ENCODE results near the gene UPF2.

UPF2 gene

GRCh38 chr10:11934262-11934661 lies 108.3 kb downstream of the UPF2 start:
- H3K4me3 ChIP-seq (ENCODE audit: insufficient read depth, low read depth, low read length): no peak overlapping the region
- H3K27ac ChIP-seq (ENCODE audit: insufficient read depth, low read depth, low read length, poor library complexity, severe bottlenecking): no peak overlapping the region
- H3K9me3 ChIP-seq (ENCODE audit: control insufficient read depth, low read length): no peaks in the 10 kb centered on the region
- peaks cover 8% of the 10 kb centered on the region for H3K4me1 ChIP-seq (ENCODE audit: control insufficient read depth, insufficient read depth, low read length)
- WGBS, 2 experiments: 73 to 77% methylated on average over 7 of the region's 7 CpGs
- H3K27me3 ChIP-seq (ENCODE audit: control insufficient read depth, insufficient read depth, low read length, poor library complexity, severe bottlenecking): no peaks in the 10 kb centered on the region
- H3K36me3 ChIP-seq (ENCODE audit: control insufficient read depth, insufficient read depth, low read length): peaks cover 11% of the 10 kb centered on the region

- Histone ChIP-seq H3K4me1 (ENCODE audit: control insufficient read depth, insufficient read depth, low read length) (peaks cover 8% of the 10 kb centered on the region), H3K36me3 (ENCODE audit: control insufficient read depth, insufficient read depth, low read length) (peaks cover 11% of the 10 kb centered on the region), H3K27ac (ENCODE audit: insufficient read depth, low read depth, low read length, poor library complexity, severe bottlenecking) (no peak overlapping the region), H3K27me3 (ENCODE audit: control insufficient read depth, insufficient read depth, low read length, poor library complexity, severe bottlenecking) (no peaks in the 10 kb centered on the region), H3K9me3 (ENCODE audit: control insufficient read depth, low read length) (no peaks in the 10 kb centered on the region), H3K4me3 (ENCODE audit: insufficient read depth, low read depth, low read length) (no peak overlapping the region)
- 80% methylated on average over 2 of the region's 3 CpGs for WGBS, 2 experiments
Measured at GRCh38 chr10:11933577-11934223, 108.9 kb downstream of the UPF2 start.

GRCh38 chr10:11931038-11931437 lies 111.6 kb downstream of the UPF2 start:
- no peaks in the 10 kb centered on the region for H3K27me3 ChIP-seq (ENCODE audit: control insufficient read depth, insufficient read depth, low read length, poor library complexity, severe bottlenecking)
- H3K9me3 ChIP-seq (ENCODE audit: control insufficient read depth, low read length): no peaks in the 10 kb centered on the region
- H3K27ac ChIP-seq (ENCODE audit: insufficient read depth, low read depth, low read length, poor library complexity, severe bottlenecking): no peak overlapping the region
- 88 to 97% methylated on average over 3 to 4 of the region's 4 CpGs for WGBS, 2 experiments
- no peak overlapping the region for H3K4me3 ChIP-seq (ENCODE audit: insufficient read depth, low read depth, low read length)
- H3K4me1 ChIP-seq (ENCODE audit: control insufficient read depth, insufficient read depth, low read length): no peaks in the 10 kb centered on the region
- H3K36me3 ChIP-seq (ENCODE audit: control insufficient read depth, insufficient read depth, low read length): peaks cover 18% of the 10 kb centered on the region

GRCh38 chr10:11930312-11930978 lies 112.2 kb downstream of the UPF2 start:
- 94 to 96% methylated on average over 8 of the region's 8 CpGs for WGBS, 2 experiments
- no peaks in the 10 kb centered on the region for H3K27me3 ChIP-seq (ENCODE audit: control insufficient read depth, insufficient read depth, low read length, poor library complexity, severe bottlenecking)
- H3K9me3 ChIP-seq (ENCODE audit: control insufficient read depth, low read length): no peaks in the 10 kb centered on the region
- peaks cover 18% of the 10 kb centered on the region for H3K36me3 ChIP-seq (ENCODE audit: control insufficient read depth, insufficient read depth, low read length)
- H3K4me3 ChIP-seq (ENCODE audit: insufficient read depth, low read depth, low read length): no peak overlapping the region
- no peaks in the 10 kb centered on the region for H3K4me1 ChIP-seq (ENCODE audit: control insufficient read depth, insufficient read depth, low read length)
- H3K27ac ChIP-seq (ENCODE audit: insufficient read depth, low read depth, low read length, poor library complexity, severe bottlenecking): no peak overlapping the region

DNA sequence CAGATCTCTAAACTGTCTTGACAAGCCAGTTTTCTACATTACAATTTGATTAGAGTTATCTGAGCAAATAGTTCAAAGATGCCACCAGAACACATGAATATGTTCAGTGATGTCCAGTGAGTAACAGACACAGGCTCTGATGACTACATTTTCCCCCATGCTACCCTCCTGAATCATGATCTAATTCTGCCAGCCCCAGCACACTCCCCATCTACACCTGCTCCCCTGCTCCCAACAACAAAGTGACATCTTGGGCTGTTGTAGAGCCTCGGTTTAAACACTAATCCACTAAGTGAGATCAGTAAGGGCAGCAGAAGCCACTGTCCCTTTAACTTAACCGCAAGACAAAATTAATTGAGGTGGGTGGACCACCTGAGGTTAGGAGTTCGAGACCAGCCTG lies 114.9 kb downstream of the UPF2 start:
- no peak overlapping the region for H3K27ac ChIP-seq (ENCODE audit: insufficient read depth, low read depth, low read length, poor library complexity, severe bottlenecking)
- no peaks in the 10 kb centered on the region for H3K4me1 ChIP-seq (ENCODE audit: control insufficient read depth, insufficient read depth, low read length)
- no peaks in the 10 kb centered on the region for H3K9me3 ChIP-seq (ENCODE audit: control insufficient read depth, low read length)
- no peaks in the 10 kb centered on the region for H3K27me3 ChIP-seq (ENCODE audit: control insufficient read depth, insufficient read depth, low read length, poor library complexity, severe bottlenecking)
- H3K36me3 ChIP-seq (ENCODE audit: control insufficient read depth, insufficient read depth, low read length): peaks cover 18% of the 10 kb centered on the region
- no peak overlapping the region for H3K4me3 ChIP-seq (ENCODE audit: insufficient read depth, low read depth, low read length)
- WGBS, 2 experiments: 88 to 100% methylated on average over 3 of the region's 3 CpGs

DNA sequence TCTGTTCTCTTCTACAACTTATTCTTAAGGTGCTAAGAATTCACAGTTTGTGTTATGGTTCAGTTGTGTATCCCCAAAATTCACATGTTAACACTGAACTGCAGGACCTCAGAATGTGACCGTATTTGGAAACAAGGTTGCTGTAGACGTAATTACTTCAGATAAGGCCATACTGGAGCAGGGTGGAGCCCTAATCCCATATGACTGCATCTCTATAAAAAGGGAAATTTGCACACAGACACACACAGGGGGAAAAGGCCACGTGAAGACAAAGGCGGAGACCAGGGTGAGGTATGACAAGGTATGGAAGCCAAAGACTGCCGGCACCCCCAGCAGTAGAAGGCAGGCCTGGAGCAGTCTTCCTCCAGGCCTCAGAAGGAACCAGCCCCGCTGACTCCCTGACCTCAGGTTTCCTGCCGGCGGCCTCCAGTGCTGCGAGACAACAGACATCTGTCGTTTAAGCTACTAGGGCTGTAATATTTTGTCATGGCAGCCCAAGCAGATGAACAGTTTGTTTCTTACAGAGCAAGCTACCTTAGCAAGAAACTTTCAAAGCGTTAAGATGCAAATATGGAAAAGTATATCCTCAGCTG lies 120.7 kb downstream of the UPF2 start:
- WGBS, 2 experiments: 93% methylated on average over 11 of the region's 11 CpGs
- no peak overlapping the region for H3K27ac ChIP-seq (ENCODE audit: insufficient read depth, low read depth, low read length, poor library complexity, severe bottlenecking)
- no peaks in the 10 kb centered on the region for H3K9me3 ChIP-seq (ENCODE audit: control insufficient read depth, low read length)
- H3K4me1 ChIP-seq (ENCODE audit: control insufficient read depth, insufficient read depth, low read length): no peaks in the 10 kb centered on the region
- no peaks in the 10 kb centered on the region for H3K27me3 ChIP-seq (ENCODE audit: control insufficient read depth, insufficient read depth, low read length, poor library complexity, severe bottlenecking)
- no peak overlapping the region for H3K4me3 ChIP-seq (ENCODE audit: insufficient read depth, low read depth, low read length)
- H3K36me3 ChIP-seq (ENCODE audit: control insufficient read depth, insufficient read depth, low read length): peaks cover 11% of the 10 kb centered on the region

DNA sequence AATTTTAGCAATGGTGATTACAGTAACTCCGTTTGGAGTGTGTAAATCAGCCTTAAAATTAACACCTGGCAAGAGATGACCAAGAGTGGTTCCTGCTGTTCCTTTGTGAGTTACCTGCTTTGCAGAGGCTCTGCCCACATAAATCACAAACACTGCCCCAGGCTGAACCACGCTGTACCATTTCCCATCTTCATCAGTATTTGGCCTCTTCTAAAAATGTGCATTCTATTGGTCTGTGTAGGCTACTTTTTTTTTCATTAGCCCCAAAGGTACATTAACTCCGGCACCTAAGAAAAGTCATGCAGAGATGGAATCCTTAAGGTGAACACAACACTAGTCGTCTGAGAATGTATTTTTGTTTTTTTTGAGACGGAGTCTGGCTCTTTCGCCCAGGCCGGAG lies 123.3 kb downstream of the UPF2 start:
- H3K27ac ChIP-seq (ENCODE audit: insufficient read depth, low read depth, low read length, poor library complexity, severe bottlenecking): no peak overlapping the region
- H3K36me3 ChIP-seq (ENCODE audit: control insufficient read depth, insufficient read depth, low read length): peaks cover 5% of the 10 kb centered on the region
- H3K27me3 ChIP-seq (ENCODE audit: control insufficient read depth, insufficient read depth, low read length, poor library complexity, severe bottlenecking): no peaks in the 10 kb centered on the region
- no peak overlapping the region for H3K4me3 ChIP-seq (ENCODE audit: insufficient read depth, low read depth, low read length)
- no peaks in the 10 kb centered on the region for H3K4me1 ChIP-seq (ENCODE audit: control insufficient read depth, insufficient read depth, low read length)
- H3K9me3 ChIP-seq (ENCODE audit: control insufficient read depth, low read length): no peaks in the 10 kb centered on the region
- 91 to 93% methylated on average over 7 of the region's 7 CpGs for WGBS, 2 experiments

- H3K9me3 ChIP-seq (ENCODE audit: control insufficient read depth, low read length): no peaks in the 10 kb centered on the region
- peaks cover 2% of the 10 kb centered on the region for H3K4me1 ChIP-seq (ENCODE audit: control insufficient read depth, insufficient read depth, low read length)
- H3K27ac ChIP-seq (ENCODE audit: insufficient read depth, low read depth, low read length, poor library complexity, severe bottlenecking): no peak overlapping the region
- no peaks in the 10 kb centered on the region for H3K27me3 ChIP-seq (ENCODE audit: control insufficient read depth, insufficient read depth, low read length, poor library complexity, severe bottlenecking)
- peaks cover 5% of the 10 kb centered on the region for H3K36me3 ChIP-seq (ENCODE audit: control insufficient read depth, insufficient read depth, low read length)
- 92 to 95% methylated on average over 8 of the region's 8 CpGs for WGBS, 2 experiments
- no peak overlapping the region for H3K4me3 ChIP-seq (ENCODE audit: insufficient read depth, low read depth, low read length)
Measured at GRCh38 chr10:11918384-11918783, 124.2 kb downstream of the UPF2 start.

- Histone ChIP-seq H3K27ac (ENCODE audit: insufficient read depth, low read depth, low read length, poor library complexity, severe bottlenecking) (peak overlapping the region; percentile 50), H3K27me3 (ENCODE audit: control insufficient read depth, insufficient read depth, low read length, poor library complexity, severe bottlenecking) (no peaks in the 10 kb centered on the region), H3K4me1 (ENCODE audit: control insufficient read depth, insufficient read depth, low read length) (peaks cover 11% of the 10 kb centered on the region), H3K9me3 (ENCODE audit: control insufficient read depth, low read length) (no peaks in the 10 kb centered on the region), H3K36me3 (ENCODE audit: control insufficient read depth, insufficient read depth, low read length) (no peaks in the 10 kb centered on the region), H3K4me3 (ENCODE audit: insufficient read depth, low read depth, low read length) (no peak overlapping the region)
- 42 to 55% methylated on average over 11 of the region's 11 CpGs for WGBS, 2 experiments
Measured at GRCh38 chr10:11913079-11913641, 129.4 kb downstream of the UPF2 start.

- no peaks in the 10 kb centered on the region for H3K27me3 ChIP-seq (ENCODE audit: control insufficient read depth, insufficient read depth, low read length, poor library complexity, severe bottlenecking)
- no peak overlapping the region for H3K4me3 ChIP-seq (ENCODE audit: insufficient read depth, low read depth, low read length)
- WGBS, 2 experiments: 92 to 95% methylated on average over 10 of the region's 10 CpGs
- no peaks in the 10 kb centered on the region for H3K9me3 ChIP-seq (ENCODE audit: control insufficient read depth, low read length)
- no peaks in the 10 kb centered on the region for H3K36me3 ChIP-seq (ENCODE audit: control insufficient read depth, insufficient read depth, low read length)
- H3K4me1 ChIP-seq (ENCODE audit: control insufficient read depth, insufficient read depth, low read length): peaks cover 11% of the 10 kb centered on the region
- H3K27ac ChIP-seq (ENCODE audit: insufficient read depth, low read depth, low read length, poor library complexity, severe bottlenecking): no peak overlapping the region
Measured at GRCh38 chr10:11910102-11910501, 132.5 kb downstream of the UPF2 start.
